Renal cortex interstitium (tissue), 11 donors: ENCODE data around the gene BIN1. TPM values are rescaled to one million over a fixed set of nuclear protein-coding genes. Genes with fewer than 3 reads are reported as not detected.

Source experiments
- DNase-seq, 11 donors: peaks; one replicate each; pipeline ENCODE4 v3.0.0-alpha.2; 2013; ENCODE audit warnings: low read depth in 9 of 11, low spot score in 4 of 11; ENCODE audit errors: extremely low read depth in 1 of 11
- polyA plus RNA-seq, 3 donors: library from polyadenylated mRNA; unstranded; fragments of 120-200 nt; gene quantifications; one replicate each; pipeline ENCODE4 v1.2.1, GENCODE V29; 2013; ENCODE audit not compliant: insufficient read length in 3 of 3

Gene BIN1
- polyA plus RNA-seq, 3 donors, result 83.9 to 128 (median 116) TPM

DNA sequence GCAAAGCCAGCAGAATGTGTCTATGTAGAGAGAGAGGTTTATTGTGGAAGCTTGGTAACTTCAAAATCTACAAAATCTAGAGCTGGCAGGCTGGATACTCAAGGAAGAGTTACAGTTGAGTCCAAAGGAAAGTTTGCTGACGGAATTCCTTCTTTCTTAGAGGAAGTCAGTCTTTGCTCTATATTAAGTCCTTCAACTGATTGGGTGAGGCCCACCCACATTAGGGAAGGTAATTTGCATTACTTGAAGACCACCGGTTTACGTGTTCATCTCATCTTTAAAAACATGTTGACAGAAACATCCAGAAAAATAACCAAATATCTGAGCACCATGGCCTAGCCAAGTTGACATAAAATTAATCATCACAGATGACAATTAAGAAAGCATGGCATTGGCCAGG is 106.8 kb downstream of the BIN1 start:
- DNase-seq, result no peak

DNA sequence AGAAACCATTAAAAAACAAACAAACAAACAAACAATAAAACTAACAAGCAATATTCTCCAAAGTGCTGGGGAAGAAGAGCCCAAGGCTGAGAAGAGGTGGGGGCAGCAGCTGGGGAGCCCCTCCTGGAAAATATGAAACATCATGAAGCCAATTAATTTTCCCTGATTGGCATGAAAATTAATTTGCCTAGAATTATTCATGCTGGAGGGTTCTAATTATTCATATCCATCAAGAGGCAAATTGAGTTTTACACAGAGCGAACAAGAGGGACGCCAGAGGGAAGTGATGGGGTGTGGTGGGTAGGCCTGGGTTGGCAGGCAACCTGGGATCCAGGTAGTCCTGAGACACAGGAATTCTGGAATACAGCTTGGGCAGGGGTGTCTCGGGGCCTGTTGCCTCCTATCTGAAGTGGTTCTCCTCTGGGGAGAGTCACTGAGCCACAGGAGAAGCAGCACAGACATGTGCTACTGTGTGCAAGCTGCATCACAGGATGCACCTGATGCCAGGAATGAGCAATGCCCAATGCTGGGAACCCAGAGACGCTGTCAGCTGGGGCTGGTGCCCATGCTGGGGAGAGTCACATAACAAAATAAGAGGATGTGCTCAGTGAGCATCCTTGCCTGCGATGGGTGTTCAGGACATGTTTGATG is 107.7 kb downstream of the BIN1 start:
- no peak for DNase-seq

DNA sequence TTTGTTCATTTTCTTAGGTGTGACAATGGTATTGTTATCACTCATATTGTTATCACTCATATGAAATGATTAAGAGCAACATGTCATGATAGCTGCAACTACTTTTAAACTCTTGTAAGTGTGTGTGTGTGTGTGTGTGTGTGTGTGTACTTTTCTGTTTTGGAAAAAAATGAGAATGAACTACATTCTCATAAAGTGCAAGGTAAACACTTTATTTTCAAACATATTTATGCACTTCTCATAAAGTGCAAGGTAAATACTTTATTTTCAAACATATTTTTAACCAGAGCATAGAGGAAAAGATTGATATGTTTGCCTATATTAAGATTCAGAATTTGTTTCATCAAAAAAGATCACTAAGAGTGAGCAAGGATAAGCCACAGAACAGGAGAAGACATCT is 108.5 kb downstream of the BIN1 start:
- DNase-seq, result no peak

Other genes with a start within 250 kb of the BIN1 start
- not detected for gene TEX51, start 208.3 kb downstream of the BIN1 start, polyA plus RNA-seq
- 10 to 100 TPM in 1 of 3 donors, 1 to 10 TPM in 2; 7.0 to 12.3 (median 8.9) TPM for gene CYP27C1, start 113.1 kb upstream of the BIN1 start, polyA plus RNA-seq
- gene ERCC3, start 187.0 kb upstream of the BIN1 start, polyA plus RNA-seq, result 10 to 100 TPM; 64.2 to 79.8 (median 64.8) TPM